ENCODE results near the gene GFPT2.

GFPT2 gene

GRCh38 chr5:180350711-180351465 lies 2.2 kb downstream of the GFPT2 start:
- no peak for DNase-seq

GRCh38 chr5:180350296-180350695 lies 2.8 kb downstream of the GFPT2 start:
- DNase-seq = no peak

DNA sequence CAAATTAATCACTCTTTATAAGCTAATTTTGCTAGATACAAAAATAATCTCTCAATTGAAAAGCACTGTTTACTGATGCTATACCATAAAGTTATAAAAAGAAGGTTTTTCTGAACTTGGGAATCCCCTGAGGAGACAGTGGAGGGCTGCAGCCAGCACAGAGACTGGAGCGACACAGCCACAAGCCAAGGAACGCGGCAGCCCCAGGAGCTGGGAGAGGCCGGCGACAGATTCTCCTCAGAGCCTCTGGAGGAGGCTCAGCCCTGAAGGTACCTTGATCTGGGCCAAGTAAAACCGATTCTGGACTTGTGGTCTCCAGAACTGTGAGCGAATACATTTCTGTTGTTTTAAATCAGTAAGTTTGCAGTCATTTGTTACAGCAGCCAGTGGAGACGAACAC lies 3.7 kb downstream of the GFPT2 start:
- no peak for DNase-seq

- DNase-seq = no peak
These were observed 4.8 kb downstream of the GFPT2 start for GRCh38 chr5:180348336-180348735.

GRCh38 chr5:180347702-180348101 lies 5.4 kb downstream of the GFPT2 start:
- DNase-seq = no peak

DNA sequence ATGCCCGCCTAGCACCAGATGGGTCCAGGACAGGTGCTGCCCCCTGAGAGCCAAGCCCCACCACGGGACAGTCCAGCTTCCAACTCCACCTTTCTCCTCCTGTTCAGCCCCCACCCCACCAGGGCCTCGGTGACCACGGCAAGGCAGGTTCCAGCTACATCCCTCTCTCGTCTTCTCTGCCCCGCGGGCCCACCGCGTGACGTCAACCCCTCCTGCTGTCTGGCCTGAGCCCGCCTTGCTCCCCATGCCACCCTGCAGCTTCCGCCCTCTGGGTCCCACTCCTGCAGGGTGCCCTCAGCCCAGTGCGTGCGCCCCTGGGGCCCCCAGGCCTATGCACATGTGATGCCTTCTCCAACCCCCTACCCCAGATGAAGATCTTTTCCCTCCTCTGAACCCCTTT lies 6.8 kb downstream of the GFPT2 start:
- no peak for DNase-seq

GRCh38 chr5:180345781-180346180 lies 7.4 kb downstream of the GFPT2 start:
- no peak for DNase-seq

DNA sequence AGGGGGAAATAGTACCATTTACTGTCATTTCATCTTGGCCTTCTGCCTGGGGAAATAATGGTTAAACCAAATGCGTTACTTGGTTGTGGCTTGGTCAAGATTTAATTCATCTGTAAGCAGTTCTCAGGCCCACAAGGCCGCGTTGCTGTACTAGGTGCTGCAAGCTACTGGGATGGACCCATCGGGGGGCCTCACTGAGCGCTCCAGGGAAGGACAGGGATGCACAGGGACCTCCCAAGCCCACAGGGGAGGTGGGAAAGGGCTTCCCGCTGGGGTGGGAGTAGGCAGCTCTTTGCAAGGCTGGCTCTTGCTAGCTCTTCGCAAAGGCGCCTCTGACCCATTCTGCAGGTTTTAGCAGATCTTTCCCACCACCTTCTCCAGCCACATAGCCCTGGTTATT lies 8.0 kb downstream of the GFPT2 start:
- DNase-seq = no peak

GRCh38 chr5:180344696-180344999 lies 8.5 kb downstream of the GFPT2 start:
- no peak for DNase-seq

- no peak for DNase-seq
These were observed 9.1 kb downstream of the GFPT2 start for GRCh38 chr5:180343831-180344695.

GRCh38 chr5:180343110-180343830 lies 9.9 kb downstream of the GFPT2 start:
- peak; percentile 40 for DNase-seq

DNA sequence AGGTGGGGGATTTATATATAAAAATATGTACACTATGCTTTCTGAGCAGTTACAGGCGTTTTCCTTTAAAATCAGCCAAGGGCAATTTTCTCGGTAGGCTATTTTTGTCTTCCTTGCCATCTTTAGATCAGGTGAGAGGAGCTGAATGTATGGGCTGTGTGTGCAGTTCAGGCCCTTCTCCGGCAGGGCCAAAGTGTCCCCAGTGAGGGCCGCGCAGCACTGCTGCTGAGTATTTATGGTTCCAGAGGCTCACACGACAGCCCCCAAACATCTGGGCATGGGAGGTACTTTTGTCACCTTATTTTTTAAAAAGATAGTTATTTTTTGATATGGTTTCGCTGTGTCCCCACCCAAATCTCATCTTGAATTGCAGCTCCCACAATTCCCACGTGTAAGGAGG lies 11.5 kb downstream of the GFPT2 start:
- DNase-seq = no peak

GRCh38 chr5:180340856-180341255 lies 12.3 kb downstream of the GFPT2 start:
- no peak for DNase-seq

GRCh38 chr5:180339583-180340183 lies 13.5 kb downstream of the GFPT2 start:
- DNase-seq = no peak

DNA sequence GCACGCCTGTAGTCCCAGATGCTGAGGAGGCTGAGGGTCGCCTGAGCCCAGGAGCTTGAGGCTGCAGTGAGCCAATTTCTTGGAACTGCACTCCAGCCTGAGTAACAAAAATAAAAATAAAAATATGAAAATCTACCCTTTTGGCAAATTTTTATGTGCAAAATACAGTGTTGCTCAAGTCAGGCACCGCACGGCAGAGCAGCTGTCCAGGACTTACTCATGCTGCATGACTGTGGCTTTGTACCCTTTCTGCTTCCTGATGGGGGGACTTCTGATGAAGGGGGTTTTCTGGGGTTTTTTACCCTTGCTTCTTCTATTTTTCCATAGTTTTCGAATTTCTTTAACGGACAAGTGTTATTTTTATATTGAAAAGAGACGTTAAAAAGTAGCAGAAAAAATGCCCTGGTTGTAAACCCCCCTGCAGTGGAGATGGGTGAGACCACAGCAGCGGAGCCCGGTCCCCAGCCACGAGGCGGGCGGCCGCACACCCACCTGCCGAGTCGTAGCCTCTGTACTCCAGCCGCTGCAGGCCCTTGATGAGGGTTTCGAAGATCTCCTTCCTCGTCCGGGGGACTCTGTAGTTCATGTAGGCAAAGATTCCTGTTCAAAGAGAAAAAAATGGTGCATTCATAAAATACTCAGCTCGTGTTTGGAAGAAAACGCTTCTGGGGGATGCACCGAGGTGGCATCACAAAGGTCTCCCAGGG lies 15.0 kb downstream of the GFPT2 start:
- no peak for DNase-seq

GRCh38 chr5:180336234-180337020 lies 16.7 kb downstream of the GFPT2 start:
- DNase-seq = no peak

DNA sequence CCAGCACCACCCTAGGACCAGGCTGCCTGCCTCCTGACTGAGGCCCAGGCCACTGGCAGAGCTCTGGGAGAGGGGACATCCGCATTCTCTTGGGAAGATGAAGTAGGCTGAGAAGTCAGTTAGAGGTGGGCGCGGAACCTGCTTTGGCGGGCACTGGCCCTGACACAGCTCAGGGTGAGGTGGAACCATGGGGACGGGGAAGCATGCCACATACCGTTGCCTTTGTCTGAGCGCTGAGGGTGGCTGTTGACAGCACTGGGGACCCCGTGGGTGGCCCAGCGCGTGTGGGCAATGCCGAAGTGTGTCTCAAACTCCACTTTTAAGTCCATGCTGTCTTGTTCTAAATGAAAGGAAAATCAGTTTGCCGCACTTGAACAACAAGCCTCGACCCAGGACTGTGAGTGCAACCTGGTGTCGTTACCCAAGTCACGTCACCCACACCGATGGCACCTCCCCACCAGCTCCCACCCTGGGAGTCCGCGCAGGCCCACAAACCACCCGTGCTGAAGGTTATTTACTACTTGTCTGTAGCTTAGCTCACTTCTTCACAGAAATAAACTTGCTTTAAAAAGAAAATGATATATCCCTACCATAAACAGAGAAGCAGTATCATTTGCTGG lies 17.4 kb downstream of the GFPT2 start:
- no peak for DNase-seq

DNA sequence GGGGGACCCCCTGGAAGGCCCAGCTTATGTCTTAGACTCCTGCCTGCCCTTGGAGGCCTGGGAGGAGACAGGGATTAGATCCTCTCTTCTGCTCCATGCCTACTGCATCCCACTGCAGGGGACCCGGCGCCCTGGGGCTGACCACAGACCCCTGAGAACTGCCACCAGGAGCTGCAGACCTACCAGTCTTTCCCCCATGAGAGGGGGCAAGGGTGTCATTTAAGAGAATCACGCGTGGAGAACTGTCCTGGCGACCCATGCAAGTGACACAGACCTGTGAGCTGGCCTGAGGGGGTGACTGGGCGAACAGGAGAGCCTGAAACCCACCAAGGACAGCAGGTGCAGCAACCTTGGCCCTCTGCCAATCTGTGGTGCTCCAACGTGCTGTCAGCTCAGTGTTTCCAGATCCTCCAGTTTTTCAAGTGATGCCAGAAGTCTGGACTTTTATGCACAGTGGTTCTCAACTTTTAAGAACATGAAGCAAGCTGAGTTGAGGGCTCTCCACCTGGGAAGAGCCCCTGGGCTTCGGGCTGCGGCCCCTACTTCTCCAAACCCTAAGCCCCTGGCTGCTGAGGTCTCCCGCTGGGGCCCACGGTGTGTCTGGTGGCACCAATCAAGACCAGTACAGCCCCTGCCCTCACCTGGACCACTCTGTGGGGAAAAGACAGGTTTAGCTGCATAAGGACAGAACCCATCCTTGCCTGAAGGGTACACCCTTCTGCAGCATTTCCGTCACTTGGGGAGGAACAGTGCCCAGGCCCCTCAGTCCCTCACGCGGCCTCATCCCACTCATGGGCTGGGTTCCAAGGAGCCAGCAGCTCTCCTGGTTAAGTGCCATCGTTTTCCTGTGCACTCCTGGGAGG lies 18.2 kb downstream of the GFPT2 start:
- no peak for DNase-seq

DNA sequence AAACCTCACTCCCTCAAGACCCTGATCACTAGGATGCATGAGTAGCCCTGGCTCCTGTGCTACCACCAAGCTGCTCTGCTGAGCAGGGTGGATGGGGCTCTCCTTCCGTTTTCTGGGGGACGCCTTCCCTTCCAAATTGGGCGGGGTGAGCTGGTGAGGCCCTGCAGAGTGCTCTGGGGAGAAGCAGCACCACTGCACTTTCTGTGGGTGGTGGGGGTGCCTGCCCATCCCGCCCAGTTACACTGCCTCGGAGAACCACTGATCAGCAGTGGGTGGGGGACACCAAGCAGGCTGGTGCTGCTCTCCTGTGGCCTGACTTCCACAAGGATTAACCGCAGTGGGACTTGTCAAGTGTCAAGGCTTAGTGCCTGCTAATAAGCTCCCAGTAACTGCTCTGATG lies 19.0 kb downstream of the GFPT2 start:
- no peak for DNase-seq

DNA sequence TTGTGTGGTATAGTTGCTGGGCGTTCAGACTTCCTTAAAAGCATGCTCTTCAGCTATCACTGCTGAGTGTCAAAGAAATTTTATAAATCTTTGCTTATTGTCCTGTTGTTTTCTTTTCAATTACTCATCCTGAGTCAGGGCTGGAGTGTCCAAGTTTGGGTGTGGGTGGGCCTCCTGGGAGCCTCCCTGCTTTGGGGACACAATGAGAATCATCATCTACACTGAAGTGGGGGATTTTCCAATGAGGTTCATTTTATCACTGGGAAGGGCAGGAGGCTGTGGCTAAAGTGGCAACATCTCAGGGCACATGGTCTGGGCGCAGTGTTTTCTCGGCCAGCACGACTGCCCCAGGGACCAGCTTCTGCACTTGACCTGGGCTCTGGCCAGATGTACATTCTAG lies 19.5 kb downstream of the GFPT2 start:
- peak; percentile 45 for DNase-seq

All from kidney glomerular epithelial cell (primary cell).